Measurements from ENCODE around the gene SLC66A2.

DNA sequence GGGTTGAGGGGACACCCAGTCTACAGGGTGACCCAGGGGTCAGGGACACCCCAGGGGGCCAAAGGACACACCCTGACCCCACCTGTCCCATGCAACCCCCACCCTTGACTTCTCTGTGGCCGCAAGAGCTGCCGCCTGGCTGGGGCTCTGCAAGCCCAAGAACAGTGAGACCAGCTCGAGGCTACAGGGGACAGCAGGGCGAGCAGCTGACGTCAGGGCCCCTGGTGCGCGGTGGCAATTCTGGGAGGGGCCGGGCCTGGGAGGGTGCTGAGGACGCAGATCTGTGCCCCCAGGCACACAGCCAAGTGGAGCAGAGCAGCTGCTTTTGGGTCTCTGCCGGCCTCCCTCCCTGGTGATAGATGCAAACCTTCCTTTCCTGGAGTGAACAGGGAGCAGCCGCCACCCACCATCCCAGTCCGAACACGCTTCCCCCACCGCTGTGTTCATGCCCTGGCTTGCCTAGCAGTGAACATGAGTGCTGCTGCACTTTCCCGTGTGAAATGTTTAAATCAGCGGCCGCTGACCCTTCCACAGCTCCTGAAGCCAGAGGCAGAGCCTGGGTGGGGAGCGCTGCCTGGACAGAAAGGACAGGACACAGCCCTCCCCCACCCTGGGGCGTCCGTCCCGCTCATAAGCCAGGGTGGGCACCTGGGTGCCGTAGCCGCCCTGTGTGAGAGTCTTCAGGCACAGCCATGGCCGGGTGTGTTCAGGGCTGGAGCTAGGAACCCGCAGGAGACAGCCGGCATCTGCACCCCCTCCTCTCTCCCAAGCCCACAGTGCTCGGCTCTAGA lies 46.9 kb downstream of the SLC66A2 start:
- TF ChIP-seq, protein P1, sequence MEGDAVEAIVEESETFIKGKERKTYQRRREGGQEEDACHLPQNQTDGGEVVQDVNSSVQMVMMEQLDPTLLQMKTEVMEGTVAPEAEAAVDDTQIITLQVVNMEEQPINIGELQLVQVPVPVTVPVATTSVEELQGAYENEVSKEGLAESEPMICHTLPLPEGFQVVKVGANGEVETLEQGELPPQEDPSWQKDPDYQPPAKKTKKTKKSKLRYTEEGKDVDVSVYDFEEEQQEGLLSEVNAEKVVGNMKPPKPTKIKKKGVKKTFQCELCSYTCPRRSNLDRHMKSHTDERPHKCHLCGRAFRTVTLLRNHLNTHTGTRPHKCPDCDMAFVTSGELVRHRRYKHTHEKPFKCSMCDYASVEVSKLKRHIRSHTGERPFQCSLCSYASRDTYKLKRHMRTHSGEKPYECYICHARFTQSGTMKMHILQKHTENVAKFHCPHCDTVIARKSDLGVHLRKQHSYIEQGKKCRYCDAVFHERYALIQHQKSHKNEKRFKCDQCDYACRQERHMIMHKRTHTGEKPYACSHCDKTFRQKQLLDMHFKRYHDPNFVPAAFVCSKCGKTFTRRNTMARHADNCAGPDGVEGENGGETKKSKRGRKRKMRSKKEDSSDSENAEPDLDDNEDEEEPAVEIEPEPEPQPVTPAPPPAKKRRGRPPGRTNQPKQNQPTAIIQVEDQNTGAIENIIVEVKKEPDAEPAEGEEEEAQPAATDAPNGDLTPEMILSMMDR (IDR thresholded peaks at IDR 0.05), result no peak
- TF ChIP-seq POLR2A (IDR thresholded peaks at IDR 0.05), result no peak

All from lower leg skin (tissue), 3 donors.